Choroid plexus epithelial cell (primary cell): Measurements from ENCODE around the gene NRROS.
A peak's percentile ranks its signal among the peaks of the same experiment; 100 is the strongest.

ENCODE experiments used
- DNase-seq: peaks from one replicate; pipeline ENCODE4 v3.0.0-alpha.2; 2010; ENCODE audit warnings: low read depth
- H3K4me3 ChIP-seq: 2 replicates; pipeline ENCODE4 v1.5.1; 2011; ENCODE audit warnings: low read depth, mild to moderate bottlenecking, control low read depth, low read length, moderate library complexity
- TF ChIP-seq, protein P1 (sequence below): conservative IDR thresholded peaks from 2 replicates; pipeline ENCODE4 v1.5.1; 2011; ENCODE audit warnings: low read depth, mild to moderate bottlenecking, control low read depth, inconsistent platforms, low read length, moderate library complexity

The NRROS gene

DNA sequence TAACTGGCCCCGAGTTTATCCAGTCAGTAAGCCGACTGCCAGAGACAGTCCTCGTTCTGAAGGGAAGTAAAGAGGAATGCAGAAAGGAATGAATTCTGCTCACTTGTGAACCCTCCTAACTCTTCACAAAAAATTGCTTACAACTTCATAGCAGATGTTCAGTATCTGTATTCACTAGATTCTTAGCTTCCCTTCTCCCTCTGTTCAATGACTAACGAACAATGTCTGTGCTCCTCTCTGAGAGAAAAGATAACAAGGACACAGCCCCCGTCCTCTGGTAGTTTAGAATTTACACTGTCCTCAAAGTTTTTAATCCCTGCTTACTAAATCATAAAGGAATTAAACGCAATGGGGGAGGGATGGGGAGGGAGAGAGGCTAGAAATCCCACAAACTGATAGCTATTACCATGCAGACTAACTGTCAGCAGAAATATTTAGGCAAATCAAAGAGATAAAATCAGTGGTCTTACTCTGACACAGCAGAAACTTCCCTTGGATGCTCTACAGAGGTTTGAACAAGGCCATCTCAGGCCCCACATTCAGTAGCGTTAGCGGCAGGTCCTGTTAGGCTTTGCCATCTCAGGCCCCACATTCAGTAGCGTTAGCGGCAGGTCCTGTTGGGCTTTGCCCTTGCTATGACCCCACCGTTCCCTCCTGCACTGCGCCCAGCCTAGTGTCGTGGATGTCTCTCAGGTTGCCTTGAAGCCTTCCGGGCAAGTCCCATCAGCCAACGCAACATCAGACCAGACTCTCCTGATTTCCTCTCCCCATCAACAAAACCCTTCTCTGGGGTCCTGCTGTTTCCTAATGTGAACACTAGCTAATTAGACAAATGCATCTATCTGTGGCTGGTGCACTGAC lies 23.4 kb downstream of the NRROS start:
- TF ChIP-seq, protein P1, sequence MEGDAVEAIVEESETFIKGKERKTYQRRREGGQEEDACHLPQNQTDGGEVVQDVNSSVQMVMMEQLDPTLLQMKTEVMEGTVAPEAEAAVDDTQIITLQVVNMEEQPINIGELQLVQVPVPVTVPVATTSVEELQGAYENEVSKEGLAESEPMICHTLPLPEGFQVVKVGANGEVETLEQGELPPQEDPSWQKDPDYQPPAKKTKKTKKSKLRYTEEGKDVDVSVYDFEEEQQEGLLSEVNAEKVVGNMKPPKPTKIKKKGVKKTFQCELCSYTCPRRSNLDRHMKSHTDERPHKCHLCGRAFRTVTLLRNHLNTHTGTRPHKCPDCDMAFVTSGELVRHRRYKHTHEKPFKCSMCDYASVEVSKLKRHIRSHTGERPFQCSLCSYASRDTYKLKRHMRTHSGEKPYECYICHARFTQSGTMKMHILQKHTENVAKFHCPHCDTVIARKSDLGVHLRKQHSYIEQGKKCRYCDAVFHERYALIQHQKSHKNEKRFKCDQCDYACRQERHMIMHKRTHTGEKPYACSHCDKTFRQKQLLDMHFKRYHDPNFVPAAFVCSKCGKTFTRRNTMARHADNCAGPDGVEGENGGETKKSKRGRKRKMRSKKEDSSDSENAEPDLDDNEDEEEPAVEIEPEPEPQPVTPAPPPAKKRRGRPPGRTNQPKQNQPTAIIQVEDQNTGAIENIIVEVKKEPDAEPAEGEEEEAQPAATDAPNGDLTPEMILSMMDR: no peak
- DNase-seq: peak; percentile 65
- H3K4me3 ChIP-seq: no peak overlapping the region

DNA sequence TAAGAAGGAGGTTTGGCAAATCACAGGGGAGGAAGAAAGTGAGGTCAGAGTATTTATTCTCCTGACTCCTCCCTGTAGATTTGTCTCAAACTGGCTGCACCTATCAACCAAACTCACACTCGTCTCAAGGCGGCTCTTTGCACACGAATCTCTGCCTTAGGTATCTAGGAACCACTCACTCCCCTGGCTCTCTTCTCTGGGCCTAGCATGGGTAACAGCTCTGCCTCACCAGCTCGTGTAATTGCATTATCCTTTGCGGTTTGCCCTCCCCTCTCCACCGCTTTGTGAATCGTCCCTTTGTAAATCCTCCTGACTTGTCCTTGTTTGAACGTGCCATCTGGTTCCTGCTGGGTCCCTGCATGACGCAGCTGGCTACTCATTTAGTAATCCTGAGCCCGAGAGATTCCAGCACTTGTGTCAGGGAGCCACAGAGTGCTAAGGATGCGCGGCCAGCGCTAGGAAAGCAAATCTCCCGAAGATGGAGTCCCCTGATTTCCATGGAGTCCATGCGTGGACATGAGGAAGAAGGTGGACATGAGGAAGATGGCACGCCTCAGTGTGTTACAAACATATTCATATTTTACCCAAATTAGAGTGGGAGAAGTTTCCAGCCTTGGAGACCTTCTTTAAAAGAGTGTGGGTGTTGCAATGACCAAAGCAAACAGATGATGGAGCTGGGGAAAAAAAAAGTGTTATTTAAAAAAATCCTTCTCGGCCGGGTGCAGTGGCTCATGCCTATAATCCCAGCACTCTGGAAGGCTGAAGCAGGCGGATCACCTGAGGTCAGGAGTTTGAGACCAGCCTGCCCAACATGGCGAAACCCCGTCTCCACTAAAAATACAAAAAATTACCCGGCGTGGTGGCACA lies 26.7 kb downstream of the NRROS start:
- peak; percentile 57 for DNase-seq
- H3K4me3 ChIP-seq: no peak overlapping the region
- TF ChIP-seq, protein P1: no peak

DNA sequence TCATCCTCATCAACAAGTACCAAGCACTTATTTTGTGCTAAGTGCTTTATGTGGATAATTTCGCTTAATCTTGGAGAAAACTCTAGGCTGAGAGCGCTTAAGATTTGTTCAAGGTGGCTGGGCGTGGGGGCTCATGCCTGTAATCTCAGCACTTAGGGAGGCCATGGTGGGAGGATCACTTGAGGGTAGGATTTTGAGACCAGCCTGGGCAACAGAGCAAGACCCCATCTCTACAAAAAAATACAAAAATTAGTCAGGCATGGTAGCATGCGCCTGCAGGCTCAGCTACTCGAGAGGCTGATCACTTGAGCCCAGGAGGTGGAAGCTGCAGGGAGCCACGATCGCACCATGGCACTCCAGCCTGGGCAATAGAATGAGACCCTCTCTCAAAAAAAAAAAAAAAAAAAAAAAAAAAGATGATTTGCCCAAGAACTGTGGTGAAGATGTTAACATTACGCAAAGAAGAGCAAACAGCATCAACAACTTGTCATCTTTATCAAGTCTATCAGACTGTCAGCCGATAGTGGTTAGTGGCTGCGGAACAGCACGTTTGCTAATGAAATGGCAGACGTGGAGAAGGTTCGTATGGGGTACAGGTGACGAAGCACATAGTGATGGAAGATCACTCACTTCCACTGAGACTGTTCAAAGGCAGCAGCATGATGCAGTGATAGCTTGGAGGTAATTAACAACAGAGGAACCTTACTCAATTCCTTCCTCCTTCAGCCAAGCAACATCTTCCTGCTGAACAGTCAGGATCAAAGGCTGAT lies 27.7 kb downstream of the NRROS start:
- TF ChIP-seq, protein P1: no peak

DNA sequence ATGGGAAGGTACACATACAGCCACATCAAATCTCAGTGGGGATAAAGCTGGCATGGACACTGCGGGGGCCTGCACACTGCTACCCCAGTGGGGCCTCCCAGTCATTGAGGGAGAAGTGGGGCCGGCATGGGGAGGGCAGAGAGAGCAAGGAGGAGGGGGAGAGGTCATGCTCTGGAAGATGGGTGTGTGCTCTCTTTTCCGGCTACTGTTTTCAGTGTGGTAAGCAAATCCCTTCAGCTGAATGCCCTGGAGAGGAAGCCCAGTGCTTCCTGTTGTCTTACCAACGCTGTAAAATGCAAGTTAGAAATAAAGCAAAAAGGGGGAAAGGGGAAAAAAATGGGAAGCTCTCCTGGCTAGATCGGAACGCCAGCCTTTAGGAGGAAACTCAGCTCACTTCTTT lies 30.8 kb downstream of the NRROS start:
- TF ChIP-seq, protein P1: no peak
- no peak overlapping the region for H3K4me3 ChIP-seq
- no peak for DNase-seq

More for the DNA sequence above, 27.7 kb downstream of the NRROS start:
- DNase-seq: no peak
- H3K4me3 ChIP-seq: no peak overlapping the region

DNA sequence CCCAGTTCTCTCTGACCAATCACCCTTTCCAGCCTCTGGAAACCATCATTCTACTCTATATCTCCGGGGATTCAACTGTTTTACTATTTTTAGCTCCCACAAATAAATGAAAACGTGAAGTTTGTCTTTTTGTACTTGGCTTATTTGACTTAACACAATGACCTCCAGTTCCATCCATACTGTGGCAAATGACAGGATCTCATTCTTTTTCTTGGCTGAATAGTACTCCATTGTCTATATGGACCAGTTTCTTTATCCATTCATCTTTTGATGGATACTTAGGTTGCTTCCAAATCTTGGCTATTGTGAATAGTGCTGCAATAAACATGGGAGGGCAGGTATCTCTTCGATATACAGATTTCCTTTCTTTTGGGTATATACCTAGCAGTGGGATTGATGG lies 34.1 kb downstream of the NRROS start:
- DNase-seq: no peak
- TF ChIP-seq, protein P1: no peak
- H3K4me3 ChIP-seq: no peak overlapping the region

DNA sequence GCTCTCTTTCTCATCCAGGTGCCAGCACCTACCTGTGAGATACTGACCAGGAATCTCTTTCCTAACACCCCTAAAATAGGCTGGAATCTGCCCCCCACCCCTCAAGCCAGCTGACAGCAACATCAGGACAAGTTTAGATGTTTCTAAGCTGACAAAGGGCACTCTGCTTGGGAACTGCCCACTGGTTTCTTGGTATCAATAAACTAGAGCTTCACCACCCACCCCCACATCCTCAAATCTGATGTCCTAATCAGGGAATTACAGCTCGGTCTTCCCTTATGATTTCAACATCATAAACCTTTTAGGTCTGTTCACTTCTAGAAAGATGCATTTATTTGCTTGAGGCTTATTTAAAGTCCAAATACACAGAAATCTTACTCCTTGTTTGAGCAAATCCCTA lies 37.9 kb downstream of the NRROS start:
- no peak for DNase-seq
- TF ChIP-seq, protein P1: no peak
- H3K4me3 ChIP-seq: no peak overlapping the region
